ENCODE results near the gene GSAP.

GRCh38 chr7:77459311-77459726, 43.2 kb upstream of the GSAP start:
- TF ChIP-seq POLR2A (IDR thresholded peaks at IDR 0.05) = no peak
- no peak for TF ChIP-seq CTCF (IDR thresholded peaks at IDR 0.05)

Data from lower leg skin (tissue), 3 donors.